Right kidney (tissue), 1 donor: ENCODE measurements around the gene DAPK1.

ENCODE experiments used
- DNase-seq: peaks from one replicate; pipeline ENCODE4 v3.0.0-alpha.2; 2016

The DAPK1 gene

GRCh38 chr9:87594194-87594593, 96.5 kb downstream of the DAPK1 start:
- DNase-seq: no peak

- no peak for DNase-seq
Observed at GRCh38 chr9:87594662-87595061, 97.0 kb downstream of the DAPK1 start.

- no peak for DNase-seq
Observed at GRCh38 chr9:87595610-87596009, 97.9 kb downstream of the DAPK1 start.

GRCh38 chr9:87596862-87597261, 99.2 kb downstream of the DAPK1 start:
- no peak for DNase-seq

GRCh38 chr9:87597710-87598443, 100.2 kb downstream of the DAPK1 start:
- no peak for DNase-seq

GRCh38 chr9:87599901-87600610, 102.4 kb downstream of the DAPK1 start:
- DNase-seq: no peak

GRCh38 chr9:87601176-87601575, 103.5 kb downstream of the DAPK1 start:
- DNase-seq: no peak

GRCh38 chr9:87601595-87601994, 103.9 kb downstream of the DAPK1 start:
- no peak for DNase-seq

- DNase-seq: no peak
Observed at GRCh38 chr9:87602933-87603643, 105.4 kb downstream of the DAPK1 start.

GRCh38 chr9:87603854-87604490, 106.3 kb downstream of the DAPK1 start:
- DNase-seq: no peak

GRCh38 chr9:87604886-87605588, 107.4 kb downstream of the DAPK1 start:
- no peak for DNase-seq

GRCh38 chr9:87605676-87606075, 108.0 kb downstream of the DAPK1 start:
- DNase-seq: no peak

- DNase-seq: no peak
Observed at GRCh38 chr9:87606841-87607521, 109.3 kb downstream of the DAPK1 start.

- no peak for DNase-seq
Observed at GRCh38 chr9:87607859-87608258, 110.2 kb downstream of the DAPK1 start.

- DNase-seq: no peak
Observed at GRCh38 chr9:87609002-87609401, 111.3 kb downstream of the DAPK1 start.

GRCh38 chr9:87609486-87609885, 111.8 kb downstream of the DAPK1 start:
- no peak for DNase-seq

- DNase-seq: no peak
Observed at GRCh38 chr9:87610200-87611155, 112.8 kb downstream of the DAPK1 start.

GRCh38 chr9:87611776-87612175, 114.1 kb downstream of the DAPK1 start:
- DNase-seq: no peak

- no peak for DNase-seq
Observed at GRCh38 chr9:87612536-87612935, 114.9 kb downstream of the DAPK1 start.
